H1 (cell line): ENCODE measurements around the gene CFAP54. TPM values are rescaled to one million over a fixed set of nuclear protein-coding genes. Genes with fewer than 3 reads are reported as not detected.

Source experiments
- CHD1 ChIP-seq: IDR thresholded peaks from 2 replicates; pipeline ENCODE4 v1.6.1; 2012; ENCODE audit warnings: low read depth, low read length, improper control_type of control experiment
- polyA plus RNA-seq, 7 experiments: library from polyadenylated mRNA; depleted of rRNA in 3 of 7; stranded (reverse) in 5 of 7; unstranded in 2 of 7; fragments of >200 nt in 5 of 7; fragments of 200-250 nt in 2 of 7; gene quantifications; 1 replicate in 5 of 7; 2 replicates in 1 of 7; 4 replicates in 1 of 7; pipeline versions ENCODE4 v1.2.1 to v1.2.3, GENCODE V29; 2011 to 2013; ENCODE audit warnings: missing spikeins in 2 of 7, mixed read lengths in 2 of 7
- total RNA-seq: library from RNA; stranded (reverse); fragmentation: NEBNext Ultra II Directional; extraction: Animal tissue kit (Norgen Biotek cat#: 25700); gene quantifications from 2 replicates; pipeline ENCODE4 v1.2.1, GENCODE V29; 2021
- TF ChIP-seq, protein P1 (sequence below), 3 experiments: IDR thresholded peaks; 1 replicate in 2 of 3; 2 replicates in 1 of 3; pipeline versions ENCODE4 v1.5.1 to v1.6.1; 2011; ENCODE audit warnings: low read length in 3 of 3, mild to moderate bottlenecking in 3 of 3, inconsistent platforms in 2 of 3, low read depth in 1 of 3, moderate library complexity in 1 of 3; ENCODE audit not compliant: insufficient read depth in 1 of 3; ENCODE audit errors: control extremely low read depth in 1 of 3

Gene CFAP54
- total and polyA plus RNA-seq, 2 of the 8 experiments (the other 6 are each of a cell fraction or from before 2014, with no cell fraction given) = 0.17 to 0.33 TPM

DNA sequence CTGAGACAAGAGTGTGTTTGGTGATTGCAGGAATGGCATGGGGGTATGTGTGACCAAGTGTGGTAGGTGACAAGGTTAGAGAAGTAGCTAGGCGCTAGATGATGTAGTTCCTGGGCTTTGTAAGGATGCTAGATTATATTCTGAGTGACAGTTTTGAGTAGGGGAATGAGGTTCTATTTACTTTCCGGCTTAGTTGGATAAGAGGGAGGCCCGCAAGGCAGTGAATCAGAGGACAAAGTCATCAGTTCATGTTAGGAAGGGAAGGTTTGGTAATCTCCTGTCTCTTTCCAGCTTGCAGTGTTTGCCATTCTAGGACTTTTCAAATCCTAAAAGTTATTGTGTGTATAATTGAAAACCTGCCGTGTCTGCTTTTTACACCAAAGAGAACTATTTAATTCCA is 45.0 kb downstream of the CFAP54 start (continued):
- TF ChIP-seq, protein P1, sequence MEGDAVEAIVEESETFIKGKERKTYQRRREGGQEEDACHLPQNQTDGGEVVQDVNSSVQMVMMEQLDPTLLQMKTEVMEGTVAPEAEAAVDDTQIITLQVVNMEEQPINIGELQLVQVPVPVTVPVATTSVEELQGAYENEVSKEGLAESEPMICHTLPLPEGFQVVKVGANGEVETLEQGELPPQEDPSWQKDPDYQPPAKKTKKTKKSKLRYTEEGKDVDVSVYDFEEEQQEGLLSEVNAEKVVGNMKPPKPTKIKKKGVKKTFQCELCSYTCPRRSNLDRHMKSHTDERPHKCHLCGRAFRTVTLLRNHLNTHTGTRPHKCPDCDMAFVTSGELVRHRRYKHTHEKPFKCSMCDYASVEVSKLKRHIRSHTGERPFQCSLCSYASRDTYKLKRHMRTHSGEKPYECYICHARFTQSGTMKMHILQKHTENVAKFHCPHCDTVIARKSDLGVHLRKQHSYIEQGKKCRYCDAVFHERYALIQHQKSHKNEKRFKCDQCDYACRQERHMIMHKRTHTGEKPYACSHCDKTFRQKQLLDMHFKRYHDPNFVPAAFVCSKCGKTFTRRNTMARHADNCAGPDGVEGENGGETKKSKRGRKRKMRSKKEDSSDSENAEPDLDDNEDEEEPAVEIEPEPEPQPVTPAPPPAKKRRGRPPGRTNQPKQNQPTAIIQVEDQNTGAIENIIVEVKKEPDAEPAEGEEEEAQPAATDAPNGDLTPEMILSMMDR (IDR thresholded peaks at IDR 0.05; ENCODE audit: control extremely low read depth in 1 of 3, insufficient read depth in 1 of 3, low read depth in 1 of 3, low read length in 3 of 3) = no peak
- no peak for TF ChIP-seq CHD1
